NCI-H2196 treated with DMSO at 0.1 percent for 48 hours (cell line): ENCODE results near the gene TPT1.
"Not testable (repeated sequence)": the region's sequence is repeated elsewhere in the genome, so short reads cannot be mapped to it uniquely, and the experiment has no call there.

Source experiments
- DNase-seq: peaks from one replicate; lab custom pipeline; 2025; ENCODE audit not compliant: unreplicated experiment; lab: John Stamatoyannopoulos, UW

Gene TPT1

GRCh38 chr13:45368005-45368404 is 27.0 kb upstream of the TPT1 start:
- no peak for DNase-seq

GRCh38 chr13:45367358-45367757 is 26.4 kb upstream of the TPT1 start:
- no peak for DNase-seq

- DNase-seq = no peak
Measured at GRCh38 chr13:45365558-45365885, 24.5 kb upstream of the TPT1 start.

- DNase-seq = no peak
Measured at GRCh38 chr13:45364876-45365557, 24.0 kb upstream of the TPT1 start.

- no peak for DNase-seq
Measured at GRCh38 chr13:45362939-45363338, 22.0 kb upstream of the TPT1 start.

- no peak for DNase-seq
Measured at GRCh38 chr13:45361596-45362206, 20.7 kb upstream of the TPT1 start.

- no peak for DNase-seq
Measured at GRCh38 chr13:45356966-45357672, 16.1 kb upstream of the TPT1 start.

- no peak for DNase-seq
Measured at GRCh38 chr13:45353895-45354294, 12.9 kb upstream of the TPT1 start.

- DNase-seq = no peak
Measured at GRCh38 chr13:45352031-45352430, 11.0 kb upstream of the TPT1 start.

- DNase-seq = no peak
Measured at GRCh38 chr13:45350152-45350551, 9.2 kb upstream of the TPT1 start.

- DNase-seq = no peak
Measured at GRCh38 chr13:45349438-45349837, 8.5 kb upstream of the TPT1 start.

GRCh38 chr13:45344064-45344463 is 3.1 kb upstream of the TPT1 start:
- DNase-seq = not testable (repeated sequence)

GRCh38 chr13:45343102-45343501 is 2.1 kb upstream of the TPT1 start:
- DNase-seq = not testable (repeated sequence)

- not testable (repeated sequence) for DNase-seq
Measured at GRCh38 chr13:45342668-45343067, 1.7 kb upstream of the TPT1 start.

- no peak for DNase-seq
Measured at GRCh38 chr13:45341799-45342500, 967 bp upstream of the TPT1 start.

GRCh38 chr13:45340422-45341033 is 455 bp downstream of the TPT1 start:
- peak; percentile 33 for DNase-seq

GRCh38 chr13:45339867-45340266 is 1.1 kb downstream of the TPT1 start:
- no peak for DNase-seq

GRCh38 chr13:45339399-45339798 is 1.6 kb downstream of the TPT1 start:
- DNase-seq = no peak

GRCh38 chr13:45337803-45338202 is 3.2 kb downstream of the TPT1 start:
- DNase-seq = no peak

- no peak for DNase-seq
Measured at GRCh38 chr13:45337395-45337794, 3.6 kb downstream of the TPT1 start.

GRCh38 chr13:45336025-45336800 is 4.8 kb downstream of the TPT1 start:
- no peak for DNase-seq
